Activated CD4-positive, alpha-beta T cell treated with anti-CD3 and anti-CD28 coated beads, Interleukin-2, amount 50 U/mL, for 1 hour (primary cell): Measurements from ENCODE around the gene FAM20C.

ENCODE experiments used
- DNase-seq: peaks from one replicate; pipeline ENCODE4 v3.0.0-alpha.2; 2020

Gene FAM20C

DNA sequence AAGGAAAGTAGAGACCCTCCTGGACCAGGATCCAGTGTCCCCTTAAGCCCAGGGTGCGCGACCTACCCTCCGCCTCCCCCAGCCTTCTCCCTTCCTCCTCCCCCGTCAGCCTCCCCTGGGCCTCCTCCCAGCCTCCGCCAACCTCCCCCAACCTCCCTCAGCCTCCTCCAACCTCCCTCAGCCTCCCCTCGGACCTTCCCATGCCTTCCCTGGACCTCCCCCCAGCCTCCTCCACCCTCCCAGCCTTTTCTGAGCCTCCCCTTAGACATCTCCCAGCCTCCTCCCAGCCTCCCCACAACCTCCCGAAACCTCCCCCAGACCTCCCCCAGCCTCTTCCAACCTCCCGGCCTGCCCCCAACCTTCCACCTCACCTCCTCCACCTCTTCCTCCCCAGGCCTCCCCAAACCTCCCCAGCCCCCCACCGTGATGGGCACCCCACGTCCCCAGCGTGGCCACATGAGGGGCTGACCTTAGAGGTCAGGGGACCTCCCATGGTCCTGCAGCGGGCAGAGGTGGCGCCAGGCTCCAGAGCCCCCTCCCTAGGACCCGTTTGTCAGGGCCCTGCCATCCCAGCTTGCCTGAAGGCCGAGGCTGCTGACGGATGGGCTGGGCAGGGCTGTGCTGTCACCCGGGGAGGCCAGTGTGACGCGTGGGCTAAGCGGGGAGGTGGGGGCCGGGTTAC is 18.8 kb downstream of the FAM20C start:
- DNase-seq = no peak

DNA sequence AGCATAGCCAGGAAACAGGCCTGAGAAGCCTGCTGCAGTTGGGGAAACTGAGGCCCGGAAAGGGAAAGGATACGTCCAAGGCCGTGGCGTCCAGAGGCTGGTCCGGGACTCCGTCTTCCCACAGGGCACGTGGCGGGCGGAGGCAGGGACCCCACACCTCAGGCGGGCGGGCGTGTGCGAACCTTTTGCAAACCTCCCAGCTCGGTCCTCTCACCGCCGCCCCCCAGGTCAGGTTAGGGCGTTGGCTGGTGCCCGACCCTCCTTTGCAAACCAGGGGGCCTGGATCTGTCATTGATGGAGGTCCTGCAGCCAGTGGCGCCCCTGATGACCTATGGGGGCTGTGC is 19.3 kb downstream of the FAM20C start:
- no peak for DNase-seq

DNA sequence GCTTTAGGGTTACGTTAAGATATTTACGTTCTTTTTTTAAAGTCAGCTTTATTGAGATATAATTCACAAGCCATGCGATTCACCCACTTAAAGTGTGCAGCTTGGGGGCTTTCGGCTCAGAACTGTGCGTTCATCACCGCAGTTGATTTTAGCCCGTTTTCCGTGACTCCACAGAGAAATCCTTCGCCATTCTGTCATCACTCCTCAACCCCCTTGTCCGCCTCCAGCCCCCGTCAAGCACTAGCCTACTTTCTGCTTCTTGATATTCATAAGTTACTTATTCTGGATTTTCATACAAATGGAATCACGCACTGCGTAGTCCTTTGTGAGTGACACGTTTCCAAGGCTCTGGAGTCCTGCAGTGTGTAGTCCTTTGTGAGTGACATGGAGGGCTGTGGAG is 20.4 kb downstream of the FAM20C start:
- DNase-seq = no peak

DNA sequence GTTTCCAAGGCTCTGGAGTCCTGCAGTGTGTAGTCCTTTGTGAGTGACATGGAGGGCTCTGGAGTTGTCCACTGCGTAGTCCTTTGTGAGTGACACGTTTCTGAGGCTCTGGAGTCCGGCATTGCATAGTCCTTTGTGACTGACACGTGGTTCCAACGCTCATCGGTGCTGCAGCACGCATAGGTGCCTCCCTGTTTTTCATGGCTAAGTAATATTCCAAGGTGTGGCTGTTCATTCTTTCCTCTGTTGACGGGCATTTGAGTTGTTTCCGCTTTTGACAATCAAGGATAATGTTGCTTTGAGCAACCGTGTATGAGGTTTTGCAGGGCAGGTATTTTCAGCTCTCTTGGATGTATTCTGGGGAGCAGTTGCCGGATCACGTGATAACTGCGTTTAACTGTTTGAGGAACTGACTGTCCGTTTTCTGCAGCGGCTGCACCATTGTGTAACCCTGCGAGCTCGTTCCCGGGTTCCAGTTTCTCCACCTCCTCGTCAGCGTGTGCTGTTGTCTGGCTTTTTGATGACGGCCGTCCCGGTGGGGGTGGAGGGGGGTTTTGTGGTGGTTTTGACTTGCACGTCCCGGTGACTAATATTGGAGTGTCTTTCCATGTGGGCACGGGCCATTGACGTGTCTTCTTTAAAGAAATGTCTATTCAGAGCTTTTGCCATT is 21.1 kb downstream of the FAM20C start:
- DNase-seq = no peak

DNA sequence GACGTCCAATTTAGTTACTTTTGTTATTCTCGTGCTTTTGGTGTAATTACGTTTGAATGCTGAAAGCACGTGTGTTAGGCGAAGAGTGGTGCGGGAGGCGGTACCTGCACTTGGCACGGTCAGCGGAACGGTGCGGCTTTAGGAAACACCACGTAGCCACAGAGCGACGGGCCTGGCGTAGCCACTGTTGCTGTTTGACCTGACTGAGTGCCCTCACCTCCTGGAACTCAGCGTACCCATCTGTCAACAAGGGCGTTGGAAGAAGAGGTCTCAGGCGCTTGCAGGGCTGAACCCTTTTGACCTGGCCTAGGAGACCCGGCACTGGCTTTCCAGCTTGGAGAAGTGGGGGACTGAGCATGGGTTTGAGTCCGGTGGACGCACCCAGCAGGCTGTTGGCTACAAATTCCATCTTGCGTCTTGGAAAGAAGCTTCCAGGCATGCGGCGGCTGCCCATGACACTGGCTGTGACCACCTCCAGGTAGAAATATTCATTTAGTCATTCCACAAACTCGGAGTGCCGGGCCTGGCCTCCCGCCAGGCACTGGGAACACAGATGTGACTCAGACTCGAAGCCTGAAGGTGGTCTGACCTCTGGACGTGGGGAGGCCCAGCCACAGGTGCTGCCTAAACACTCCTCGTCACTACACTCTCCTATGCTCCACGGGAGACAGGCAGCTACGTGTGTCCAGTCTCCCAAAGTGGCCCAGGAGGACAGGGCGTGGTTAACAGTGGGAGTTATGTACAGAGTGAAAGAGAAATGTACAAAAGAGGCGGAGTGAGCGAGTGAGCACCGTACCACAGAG is 22.2 kb downstream of the FAM20C start:
- no peak for DNase-seq

DNA sequence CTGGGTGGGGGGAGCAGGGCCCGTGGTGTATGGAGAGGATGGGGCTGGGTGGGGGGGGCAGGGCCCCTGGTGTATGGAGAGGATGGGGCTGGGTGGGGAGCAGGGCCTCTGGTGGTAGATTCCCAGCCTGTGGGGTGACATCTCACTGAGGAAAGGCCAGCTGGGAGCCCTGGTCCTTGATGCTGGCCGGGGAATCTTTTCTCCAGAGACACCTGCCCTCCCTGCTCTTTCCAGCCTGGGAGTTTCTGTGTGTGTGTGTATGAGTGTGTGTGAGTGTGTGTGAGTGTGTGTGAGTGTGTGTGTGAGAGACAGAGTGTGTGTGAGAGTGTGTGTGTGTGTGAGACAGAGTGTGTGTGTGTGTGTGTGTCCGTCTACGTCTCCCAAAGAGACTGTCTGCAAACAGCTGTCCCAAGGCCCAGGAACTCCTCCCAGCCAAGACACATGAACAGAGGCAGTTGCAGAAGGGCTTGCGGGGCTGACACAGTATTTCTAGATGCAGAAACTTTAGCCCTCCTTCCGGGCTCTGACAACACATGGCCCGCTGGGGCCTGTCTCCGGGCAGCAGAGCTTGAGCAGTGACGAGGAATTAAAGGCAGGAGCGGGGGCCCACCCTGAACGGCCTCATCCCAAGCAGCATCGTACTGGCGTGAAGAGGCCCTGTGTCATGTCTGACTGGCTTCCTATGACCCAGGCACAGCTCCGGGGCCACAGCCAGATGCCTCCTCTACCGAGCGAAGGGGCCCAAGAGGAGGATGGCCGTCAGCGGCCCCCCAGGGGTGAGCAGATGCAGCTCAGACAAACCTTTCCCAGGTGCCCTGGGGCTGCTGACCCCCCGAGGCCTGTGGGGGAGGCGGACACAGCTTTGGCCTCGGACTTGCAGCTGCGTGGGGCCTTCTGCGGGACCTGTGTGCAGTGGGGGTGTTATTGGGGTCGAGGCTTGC is 24.3 kb downstream of the FAM20C start:
- no peak for DNase-seq

DNA sequence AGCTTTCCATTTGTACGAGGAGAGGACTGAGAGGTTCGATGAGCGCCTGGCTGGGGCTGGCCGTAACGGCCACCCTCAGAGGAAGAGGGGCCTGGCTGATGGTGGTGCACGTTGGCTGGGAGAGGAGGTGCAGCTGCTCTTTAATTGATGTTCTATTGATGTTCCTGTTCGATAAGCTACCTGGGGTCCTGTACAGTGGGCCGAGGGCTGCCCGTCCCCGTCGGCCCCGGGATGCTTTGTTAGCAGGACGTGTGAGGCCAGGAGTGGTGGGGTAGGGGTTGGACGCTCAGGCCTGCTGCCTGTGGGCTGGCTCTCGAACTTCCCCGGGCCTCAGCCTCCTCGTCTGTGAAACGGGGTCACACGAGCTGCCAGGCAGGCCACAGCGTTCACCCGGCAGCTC is 25.4 kb downstream of the FAM20C start:
- no peak for DNase-seq

DNA sequence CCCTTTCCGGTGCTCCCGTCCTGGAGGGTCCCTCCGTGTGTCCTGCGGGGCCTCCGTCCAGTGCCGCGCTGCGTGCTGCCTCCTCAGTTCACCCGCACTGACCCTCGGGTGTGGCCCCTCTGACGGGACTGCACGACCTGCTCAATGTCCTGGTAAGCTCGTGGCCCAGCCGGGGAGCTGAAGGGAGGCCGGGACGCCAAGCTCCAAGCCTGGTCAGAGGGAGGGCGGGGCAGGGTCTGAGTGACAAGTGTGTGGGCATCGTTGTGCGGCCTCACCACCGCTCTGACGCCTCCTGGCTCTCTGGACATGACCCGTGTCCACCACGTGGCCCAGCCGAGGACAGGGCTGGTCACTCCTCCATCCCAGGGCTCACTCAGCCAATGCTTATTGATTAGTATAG is 25.9 kb downstream of the FAM20C start:
- no peak for DNase-seq

DNA sequence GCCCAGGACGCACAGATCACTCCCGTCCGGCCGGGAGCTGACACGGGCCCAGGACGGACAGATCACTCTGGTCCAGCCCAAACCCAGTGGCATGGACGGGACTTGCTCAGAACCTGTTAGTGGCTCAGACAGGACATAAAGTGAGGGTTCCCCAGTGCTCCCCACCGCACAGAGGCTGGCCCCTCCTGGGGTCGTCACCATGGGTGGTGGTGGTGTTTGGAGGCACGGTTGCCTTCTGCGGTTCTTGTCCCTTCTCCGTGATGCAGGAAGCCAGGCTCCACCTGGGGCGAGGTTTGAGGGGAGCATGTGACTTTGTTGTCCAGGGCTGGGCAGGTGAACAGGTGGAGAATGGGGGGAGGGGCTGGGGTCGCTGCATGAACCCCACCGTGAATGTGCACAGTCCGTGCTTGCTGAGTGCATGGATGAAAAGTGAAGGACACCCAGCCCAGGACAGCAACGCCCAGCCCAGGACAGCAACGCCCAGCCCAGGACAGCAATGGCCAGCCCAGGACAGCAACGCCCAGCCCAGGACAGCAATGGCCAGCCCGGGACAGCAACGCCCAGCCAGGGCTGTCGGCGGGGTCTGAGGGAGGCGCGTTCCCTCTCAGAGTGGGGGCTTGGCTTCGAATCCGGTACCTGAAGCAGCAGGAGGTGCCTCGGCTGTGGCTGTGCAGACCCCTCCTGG is 26.7 kb downstream of the FAM20C start:
- DNase-seq = no peak

DNA sequence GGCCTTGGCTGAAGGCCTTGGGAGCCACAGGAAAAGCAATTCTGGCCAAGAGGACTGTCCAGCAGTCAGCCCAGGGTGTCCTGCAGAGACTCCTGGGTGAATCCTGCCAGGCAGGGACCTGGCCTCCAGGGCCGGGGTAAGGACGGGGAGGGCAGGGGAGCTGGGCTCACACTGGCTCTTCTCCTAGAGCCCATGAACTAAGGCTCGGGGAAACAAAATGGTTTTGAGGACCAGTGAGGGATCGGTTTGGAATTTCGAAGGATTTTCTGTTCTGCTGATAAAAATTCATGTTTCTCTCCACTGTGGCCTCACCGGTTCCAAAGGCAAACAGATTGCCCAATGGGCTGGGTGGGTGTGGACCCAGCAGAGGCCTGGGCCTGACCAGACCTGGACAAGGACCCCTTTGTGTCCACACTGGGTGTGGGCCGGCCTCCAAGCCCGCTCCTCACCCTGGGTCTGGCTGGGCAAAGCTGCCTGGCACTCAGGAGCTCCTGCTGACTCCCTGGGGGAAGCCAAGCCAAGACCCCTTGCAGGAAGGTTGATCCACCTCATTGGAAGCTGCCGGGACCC is 27.3 kb downstream of the FAM20C start:
- DNase-seq = no peak

DNA sequence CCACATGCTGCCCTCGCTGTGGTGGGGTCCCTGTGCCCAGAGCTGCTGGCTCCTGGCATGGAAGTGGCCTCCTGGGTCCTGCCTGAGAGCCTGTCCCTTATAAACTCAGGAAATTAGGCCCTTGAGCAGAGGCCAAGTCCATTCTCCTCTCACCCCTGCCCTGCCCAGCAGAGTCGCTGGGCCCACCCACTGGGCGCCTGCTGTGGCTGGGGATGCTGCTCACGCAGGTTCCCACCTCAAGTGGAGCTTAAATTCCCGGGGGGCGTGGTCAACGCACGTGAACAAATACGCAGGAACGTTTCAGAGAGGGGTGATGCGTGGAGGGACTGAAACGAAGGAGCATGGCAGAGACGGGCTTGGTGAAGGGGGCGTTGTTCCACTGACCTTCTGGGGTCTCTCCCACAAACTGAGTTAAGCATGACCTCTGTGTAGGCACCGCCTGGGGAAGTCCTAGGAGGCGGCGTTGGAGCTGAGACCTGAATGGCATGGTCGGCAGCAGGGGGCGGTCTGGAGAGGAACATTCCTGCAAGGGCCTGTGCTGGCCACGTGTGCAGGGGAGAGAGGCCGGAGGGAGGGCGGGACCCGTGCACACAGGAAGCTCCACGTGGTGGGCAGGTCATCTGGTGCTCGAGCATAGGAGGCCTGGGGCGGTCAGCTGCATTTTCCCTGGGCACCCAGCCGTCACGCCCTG is 27.9 kb downstream of the FAM20C start:
- DNase-seq = no peak

DNA sequence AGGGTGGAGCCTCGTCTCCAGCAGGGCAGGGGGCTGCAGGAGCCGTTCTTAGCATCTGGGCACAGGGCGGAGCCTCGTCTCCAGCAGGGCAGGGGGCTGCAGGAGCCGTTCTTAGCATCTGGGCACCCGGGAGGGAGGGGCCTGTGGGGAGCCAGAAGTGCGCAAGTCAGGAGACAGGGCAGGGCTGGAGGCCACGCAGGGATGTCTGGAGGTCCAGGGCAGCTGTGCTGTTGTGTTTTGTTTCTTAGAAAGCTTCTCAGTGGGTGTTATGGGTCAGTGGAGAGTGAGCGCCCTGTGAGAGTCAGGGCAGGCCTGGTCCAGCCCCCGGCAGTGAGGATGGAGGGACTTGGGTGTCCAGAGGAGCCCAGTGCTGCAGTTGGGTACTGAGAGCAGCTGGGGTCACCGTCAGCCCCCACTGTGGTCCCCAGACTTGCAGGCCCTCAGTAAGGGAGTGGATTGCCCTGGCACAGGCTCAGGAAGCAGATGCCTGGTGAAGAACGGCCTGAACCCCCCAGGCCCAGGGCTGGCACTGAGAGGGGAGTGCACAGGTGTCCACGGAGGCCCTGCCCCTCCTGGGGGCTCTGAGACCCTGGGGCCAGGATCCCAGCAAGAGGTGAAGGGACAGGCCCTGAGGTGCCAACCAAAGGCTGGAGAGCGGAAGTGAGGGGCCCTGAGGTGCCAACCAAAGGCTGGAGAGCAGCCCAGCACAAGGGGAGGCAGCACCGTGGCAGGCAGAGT is 29.8 kb downstream of the FAM20C start:
- no peak for DNase-seq

DNA sequence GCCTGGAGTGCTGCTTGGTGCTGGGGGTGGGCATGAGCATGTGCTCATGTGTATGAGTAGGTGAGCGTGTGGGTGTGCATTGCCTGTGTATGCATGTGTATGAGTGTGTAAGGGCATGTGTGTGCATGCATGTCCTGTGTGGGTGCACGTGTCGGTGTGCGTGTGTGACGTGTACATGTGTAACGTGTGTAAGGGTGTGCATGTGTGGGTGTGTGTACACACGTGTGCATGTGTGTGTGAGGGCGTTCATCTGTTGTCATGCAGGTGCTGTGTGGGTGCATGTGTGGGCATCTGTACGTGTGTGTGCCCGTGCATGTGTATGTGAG is 30.3 kb downstream of the FAM20C start:
- no peak for DNase-seq

DNA sequence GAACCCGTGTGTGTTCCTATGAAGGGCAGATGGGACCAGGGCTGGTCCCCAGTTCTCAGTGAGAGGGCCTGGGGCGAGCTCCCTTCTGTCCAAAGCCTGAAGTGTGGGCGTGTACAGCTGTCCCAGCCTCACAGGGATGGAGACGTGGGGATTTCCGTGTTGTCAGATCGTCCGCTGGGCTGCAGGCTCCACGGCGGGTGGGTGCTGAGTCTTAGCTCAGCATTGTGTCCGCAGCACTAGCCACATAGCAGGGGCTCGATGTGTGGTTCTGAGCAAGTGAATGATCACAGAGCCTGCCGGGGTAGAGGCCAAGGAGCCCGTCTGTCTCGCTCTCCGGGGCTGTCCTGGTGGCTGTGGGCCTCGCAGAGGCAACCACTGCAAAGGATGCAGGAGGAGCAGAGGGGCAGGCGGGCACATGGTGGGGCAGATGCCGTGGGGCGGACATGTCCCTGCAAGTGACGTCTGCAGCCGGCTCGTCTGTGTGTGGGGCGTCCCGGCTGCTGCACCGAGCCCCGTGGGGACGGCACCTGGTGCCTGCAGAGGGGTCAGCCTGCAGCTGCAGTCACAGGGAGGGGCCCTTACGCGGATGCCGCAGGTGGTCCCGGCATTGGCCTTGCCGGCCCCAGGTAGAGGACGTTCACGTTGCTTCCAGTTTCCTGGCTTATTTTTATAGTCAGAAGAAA is 30.9 kb downstream of the FAM20C start:
- no peak for DNase-seq

DNA sequence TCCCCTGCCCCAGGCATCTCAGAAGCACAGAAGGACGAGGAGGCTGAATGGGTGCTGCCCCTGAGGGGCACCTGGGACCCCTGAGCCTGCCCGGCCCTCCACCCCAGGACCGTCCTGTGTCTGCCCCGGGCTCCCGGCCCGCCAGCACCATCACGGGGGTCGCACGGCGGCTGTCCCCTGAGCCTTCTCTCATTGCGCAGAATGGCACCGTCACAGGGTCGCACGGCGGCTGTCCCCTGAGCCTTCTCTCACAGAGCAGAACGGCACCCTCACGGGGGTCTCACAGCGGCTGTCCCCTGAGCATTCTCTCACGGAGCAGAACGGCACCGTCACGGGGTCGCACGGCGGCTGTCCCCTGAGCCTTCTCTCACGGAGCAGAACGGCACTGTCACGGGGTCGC is 31.5 kb downstream of the FAM20C start:
- DNase-seq = no peak

DNA sequence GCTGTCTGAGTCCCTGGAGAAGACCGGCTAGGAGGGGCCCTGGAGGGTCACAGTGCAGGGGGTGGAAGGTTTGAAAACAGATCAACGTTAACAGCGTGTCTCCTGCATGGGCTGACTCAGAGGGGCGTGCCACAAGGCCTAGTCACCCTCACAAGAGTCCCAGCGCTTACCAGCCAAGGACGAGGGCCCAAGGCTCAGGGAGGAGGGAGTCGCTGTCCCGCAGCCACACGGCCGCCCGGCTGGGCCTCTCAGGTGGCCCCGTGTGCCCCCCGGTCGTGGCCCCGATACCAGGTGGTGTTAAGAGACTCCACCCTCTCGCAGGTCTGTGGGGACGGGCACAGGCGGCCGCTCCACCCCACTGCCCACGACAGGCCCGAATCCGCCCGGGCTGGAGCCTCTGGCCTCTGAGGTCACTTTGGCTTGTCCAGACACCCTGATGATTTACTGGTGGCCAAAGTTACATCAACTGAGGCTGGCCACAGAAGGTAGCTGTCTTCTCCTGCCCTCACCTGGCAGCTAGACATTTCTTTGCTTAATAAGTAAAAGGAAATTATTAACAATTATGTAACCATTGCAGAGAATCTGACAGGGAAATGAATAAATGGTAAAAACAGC is 34.0 kb downstream of the FAM20C start:
- no peak for DNase-seq

DNA sequence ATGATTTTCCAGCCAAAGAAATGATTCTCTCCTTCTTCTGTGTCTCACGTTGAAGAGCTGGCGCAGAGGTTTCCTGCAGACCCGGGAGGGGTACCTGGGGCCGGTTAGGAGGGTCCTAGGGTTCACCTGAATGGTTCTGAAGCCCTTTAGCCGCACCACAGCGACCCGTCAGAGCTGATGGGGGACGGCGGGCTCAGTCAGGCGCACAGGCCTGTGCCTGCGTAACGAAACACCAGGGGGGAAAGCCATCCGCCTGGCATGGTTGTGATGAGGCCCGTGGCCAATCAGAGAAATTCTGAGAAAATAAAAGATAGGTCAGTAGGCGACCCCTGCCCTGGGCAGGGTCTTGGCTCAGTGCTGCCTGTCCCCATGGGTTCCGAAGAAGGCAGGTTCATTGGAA is 35.6 kb downstream of the FAM20C start:
- DNase-seq = no peak

DNA sequence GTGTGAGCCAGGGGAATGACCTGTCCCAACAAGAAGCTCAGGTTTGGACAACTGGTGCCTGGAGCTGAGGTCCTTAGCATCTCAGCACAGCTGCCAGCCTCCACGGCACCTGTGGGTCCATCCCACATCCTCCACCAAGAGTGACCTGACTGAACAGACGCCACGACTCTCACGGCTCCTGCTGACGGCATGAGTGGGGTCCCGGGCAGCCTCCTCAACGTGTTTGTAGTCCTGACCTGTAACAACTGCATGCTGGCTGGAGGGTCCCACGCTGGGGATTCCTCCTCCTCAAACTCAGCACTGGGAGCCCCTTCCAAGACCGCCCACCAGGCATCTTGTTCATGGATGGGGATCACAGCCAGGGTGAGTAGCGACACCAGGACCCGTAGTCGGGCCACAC is 36.2 kb downstream of the FAM20C start:
- DNase-seq = no peak

DNA sequence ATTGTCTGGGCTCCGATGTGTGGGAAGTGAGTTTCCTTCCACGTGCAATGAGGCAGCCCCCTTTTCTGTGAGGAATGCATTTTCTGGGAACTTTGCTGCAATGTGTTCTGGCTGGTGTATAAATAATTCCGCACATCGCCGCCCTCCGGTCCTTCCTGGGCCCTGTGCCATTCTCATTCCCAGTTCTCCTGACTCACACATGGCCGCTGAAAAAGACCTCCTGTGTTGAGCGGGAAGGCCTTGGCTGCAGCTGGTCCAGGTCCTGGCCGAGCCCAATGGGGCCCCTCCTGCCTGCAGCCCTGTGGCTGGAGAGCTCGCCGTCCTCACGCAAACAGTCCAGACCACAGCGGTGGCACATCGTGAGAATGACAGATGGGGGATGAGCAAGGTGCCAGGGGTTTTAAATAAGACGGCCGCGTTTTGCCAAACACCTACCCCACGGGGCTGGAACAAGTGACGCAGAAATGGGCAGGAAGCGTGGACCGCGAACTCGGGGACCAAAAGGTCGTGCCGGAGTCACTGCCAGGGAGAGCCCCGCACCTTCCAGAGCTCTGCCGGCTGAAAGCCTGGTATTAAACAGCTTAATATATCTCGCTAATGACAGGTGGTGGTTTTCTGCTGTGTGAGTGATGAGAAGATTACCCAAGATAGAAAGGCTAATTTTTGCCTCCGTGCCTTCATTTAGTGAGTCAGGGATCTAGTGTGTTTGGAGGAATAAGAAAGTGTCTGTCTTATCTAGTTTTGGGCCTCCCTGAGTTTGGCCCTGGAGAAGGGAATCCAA is 37.0 kb downstream of the FAM20C start:
- no peak for DNase-seq
